HT1080 (cell line): ENCODE data around the gene HIRIP3. TPM values are rescaled to one million over a fixed set of nuclear protein-coding genes. Genes with fewer than 3 reads are reported as not detected.
A peak's percentile ranks its signal among the peaks of the same experiment; 100 is the strongest.

Experiments used
- DNase-seq: peaks from one replicate; pipeline ENCODE4 v3.0.0-alpha.2; 2015; ENCODE audit warnings: low read depth
- total RNA-seq: library from RNA; depleted of rRNA; stranded (reverse); fragments of >200 nt; shearing (Covaris generic); gene quantifications from 2 replicates; pipeline ENCODE4 v1.2.3, GENCODE V29; 2014

The HIRIP3 gene
- total RNA-seq, 1 experiment from 2014 or later = 33.8 TPM

- DNase-seq = no peak
Observed at GRCh38 chr16:29984764-29985147, 10.7 kb downstream of the HIRIP3 start.

- DNase-seq = no peak
Observed at GRCh38 chr16:29984137-29984763, 11.2 kb downstream of the HIRIP3 start.

- DNase-seq = no peak
Observed at GRCh38 chr16:29983420-29984136, 11.8 kb downstream of the HIRIP3 start.

GRCh38 chr16:29982560-29983419 is 12.6 kb downstream of the HIRIP3 start:
- no peak for DNase-seq

- DNase-seq = no peak
Observed at GRCh38 chr16:29978564-29979270, 16.7 kb downstream of the HIRIP3 start.

GRCh38 chr16:29978081-29978480 is 17.3 kb downstream of the HIRIP3 start:
- no peak for DNase-seq

GRCh38 chr16:29977063-29977825 is 18.2 kb downstream of the HIRIP3 start:
- no peak for DNase-seq

- no peak for DNase-seq
Observed at GRCh38 chr16:29975811-29976511, 19.5 kb downstream of the HIRIP3 start.

GRCh38 chr16:29975134-29975538 is 20.3 kb downstream of the HIRIP3 start:
- DNase-seq = no peak

GRCh38 chr16:29974291-29975133 is 20.9 kb downstream of the HIRIP3 start:
- no peak for DNase-seq

GRCh38 chr16:29973384-29974246 is 21.8 kb downstream of the HIRIP3 start, which contains the start of gene TAOK2:
TAOK2 (plus strand) TSS chr16:29973868; CDS start chr16:29977773, 3,905 bp downstream.
- DNase-seq = peak; percentile 99

- no peak for DNase-seq
Observed at GRCh38 chr16:29972992-29973383, 22.4 kb downstream of the HIRIP3 start.

GRCh38 chr16:29972500-29972899 is 22.9 kb downstream of the HIRIP3 start:
- no peak for DNase-seq

- DNase-seq = no peak
Observed at GRCh38 chr16:29971304-29971703, 24.1 kb downstream of the HIRIP3 start.

GRCh38 chr16:29968205-29968604 is 27.2 kb downstream of the HIRIP3 start:
- DNase-seq = no peak

GRCh38 chr16:29963021-29963743 is 32.2 kb downstream of the HIRIP3 start:
- DNase-seq = no peak

GRCh38 chr16:29962344-29962994 is 32.9 kb downstream of the HIRIP3 start:
- no peak for DNase-seq
